Effector CD8-positive, alpha-beta T cell (primary cell): ENCODE results near the gene IL27RA.
"Not testable (repeated sequence)": the region's sequence is repeated elsewhere in the genome, so short reads cannot be mapped to it uniquely, and the experiment has no call there.

Source experiments
- DNase-seq: peaks from one replicate; lab custom pipeline; 2025; lab: John Stamatoyannopoulos, UW

Gene IL27RA

DNA sequence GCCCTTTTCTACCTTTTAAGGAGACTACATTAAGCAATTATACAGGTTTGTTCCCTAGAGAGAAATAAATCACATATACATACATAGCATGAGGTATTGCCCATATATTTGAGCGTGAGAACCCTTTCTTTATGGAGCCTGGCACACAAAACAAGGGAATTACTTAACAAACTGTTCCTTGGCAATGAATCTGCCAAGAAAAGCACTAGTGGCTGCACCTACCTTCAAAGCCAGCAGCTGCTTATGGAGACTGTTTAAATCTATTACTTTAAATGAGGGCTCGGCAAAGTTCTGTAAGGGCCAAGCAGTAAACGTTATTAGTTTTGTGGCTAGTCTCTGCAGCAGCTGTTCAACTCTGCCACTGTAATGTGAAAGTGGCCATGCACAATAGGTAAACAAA is 32.5 kb upstream of the IL27RA start:
- DNase-seq, result no peak

DNA sequence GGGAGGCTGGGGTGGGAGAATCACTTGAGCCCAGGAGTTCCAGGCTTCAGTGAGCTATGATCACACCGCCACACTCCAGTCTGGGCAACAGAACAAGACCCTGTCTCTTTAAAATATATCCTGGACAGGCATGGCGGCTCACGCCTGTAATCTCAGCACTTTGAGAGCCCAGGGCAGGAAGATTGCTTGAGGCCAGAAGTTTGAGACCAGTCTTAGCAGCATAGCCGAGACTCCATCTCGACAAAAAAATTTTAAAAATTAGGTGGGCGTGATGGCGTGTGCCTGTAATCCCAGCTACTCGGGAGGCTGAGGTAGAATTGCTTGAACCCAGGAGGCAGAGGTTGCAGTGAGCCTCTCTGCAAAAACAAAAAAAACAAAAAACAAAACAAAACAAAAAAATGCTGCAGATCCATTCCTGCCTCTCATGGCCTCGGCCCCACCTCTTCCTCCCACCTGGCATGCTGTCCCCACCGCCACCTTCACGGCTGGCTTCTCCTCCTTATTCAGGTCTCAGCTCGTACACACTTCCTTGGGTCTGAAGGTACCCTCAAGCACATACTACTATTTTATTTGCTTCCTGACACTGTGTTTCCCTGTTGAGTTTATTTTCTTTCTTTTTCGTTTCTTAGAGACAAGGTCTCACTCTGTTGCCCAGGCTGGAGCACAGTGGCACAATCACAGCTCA is 30.7 kb upstream of the IL27RA start:
- no peak for DNase-seq

DNA sequence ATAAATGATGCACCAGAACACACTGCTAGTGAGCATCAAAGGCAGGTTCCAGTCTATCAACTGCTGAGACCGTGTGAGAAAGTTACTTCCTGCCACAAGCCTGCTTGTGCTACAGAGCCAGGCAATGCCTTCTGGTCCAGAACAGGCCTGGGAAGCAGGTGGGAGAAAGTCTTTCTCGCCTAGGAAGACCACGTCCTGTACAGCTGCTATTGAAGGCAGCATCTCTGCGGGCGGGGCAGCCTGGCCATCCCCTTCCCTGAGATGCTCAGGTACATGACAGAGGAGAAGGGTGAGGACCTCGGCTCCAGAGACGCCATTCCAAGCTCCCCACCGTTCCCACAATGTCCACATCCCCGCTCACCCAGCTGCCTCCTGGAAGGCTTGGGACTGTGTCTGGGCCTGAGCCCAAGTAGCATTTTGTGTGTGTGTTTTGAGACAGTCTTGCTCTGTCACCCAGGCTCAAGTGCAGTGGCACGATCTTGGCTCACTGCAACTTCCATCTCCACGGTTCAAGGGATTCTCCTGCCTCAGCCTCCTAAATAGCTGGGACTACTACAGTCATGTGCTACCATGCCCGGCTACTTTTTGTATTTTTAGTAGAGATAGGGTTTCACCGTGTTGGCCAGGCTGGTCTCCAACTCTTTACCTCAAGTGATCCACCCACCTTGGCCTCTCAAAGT is 28.9 kb upstream of the IL27RA start:
- DNase-seq, result no peak

DNA sequence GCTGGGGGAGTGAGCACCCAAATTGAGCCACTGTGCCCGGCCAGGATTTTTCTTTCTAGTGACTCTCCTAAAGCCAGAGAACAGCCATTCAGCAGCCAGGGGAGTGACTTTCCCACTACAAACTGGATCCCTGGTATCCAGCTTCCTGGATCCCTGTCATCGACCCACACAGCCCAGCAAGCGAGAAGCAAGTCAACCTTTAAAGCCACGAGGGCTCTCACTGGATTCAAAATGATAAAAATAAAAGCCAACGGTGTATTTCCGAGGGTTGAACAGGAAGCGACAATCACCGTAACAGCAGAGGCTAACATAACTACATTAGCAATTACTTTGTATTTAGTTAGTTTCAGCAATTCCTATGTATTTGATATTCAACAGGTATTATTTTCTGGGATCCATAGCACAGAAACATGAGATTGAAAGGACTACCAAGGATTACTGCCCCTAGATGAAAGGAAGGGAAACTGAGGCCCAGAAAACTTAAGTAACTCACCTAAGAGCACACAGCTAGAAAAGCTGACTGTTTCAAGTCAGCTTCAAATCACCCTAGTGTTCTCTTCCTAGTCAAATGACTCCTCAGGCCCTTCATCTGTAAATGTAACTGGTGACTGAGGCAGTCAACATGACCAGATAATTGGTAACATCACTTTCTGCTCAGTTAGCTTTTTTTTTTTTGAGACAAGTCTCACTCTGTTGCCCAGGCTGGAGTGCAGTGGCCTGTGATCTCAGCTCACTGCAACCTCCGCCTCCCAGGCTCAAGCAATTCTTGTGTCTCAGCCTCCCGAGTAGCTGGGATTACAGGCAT is 28.1 kb upstream of the IL27RA start:
- DNase-seq, result no peak

DNA sequence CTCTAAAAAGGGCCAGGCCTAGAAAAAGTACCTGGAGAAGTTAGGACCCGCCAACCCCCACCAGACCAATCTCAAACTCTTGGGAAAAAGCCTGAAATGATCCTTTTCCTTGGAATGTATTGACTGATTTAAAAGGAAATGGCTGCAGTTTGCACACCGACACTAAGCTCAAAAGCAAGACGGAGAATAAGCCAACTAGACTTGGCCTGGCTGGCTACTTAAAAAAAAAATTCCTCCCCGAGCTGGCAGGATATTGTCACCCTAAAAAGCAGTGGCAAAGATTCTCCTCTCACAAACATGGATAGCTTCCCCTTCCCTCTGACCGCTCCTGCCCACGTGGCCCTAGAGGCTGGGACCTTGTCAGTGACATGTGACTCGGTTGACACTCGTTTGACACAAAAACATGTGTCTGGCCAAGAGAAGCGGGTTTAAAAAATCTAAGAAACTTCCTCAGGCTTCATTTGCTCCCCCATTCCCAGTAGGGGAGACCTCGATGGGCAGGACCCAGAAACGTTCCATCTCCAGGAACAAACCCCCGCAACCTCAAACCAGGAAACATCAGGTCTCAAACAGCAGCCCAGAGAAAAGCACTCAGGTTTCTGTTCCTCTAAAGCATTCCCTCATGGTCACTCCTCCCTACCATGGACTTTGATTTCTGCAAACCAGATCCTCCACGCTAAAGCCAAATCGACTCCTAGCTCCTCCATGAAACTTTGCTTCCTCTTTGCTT is 26.8 kb upstream of the IL27RA start:
- no peak for DNase-seq

DNA sequence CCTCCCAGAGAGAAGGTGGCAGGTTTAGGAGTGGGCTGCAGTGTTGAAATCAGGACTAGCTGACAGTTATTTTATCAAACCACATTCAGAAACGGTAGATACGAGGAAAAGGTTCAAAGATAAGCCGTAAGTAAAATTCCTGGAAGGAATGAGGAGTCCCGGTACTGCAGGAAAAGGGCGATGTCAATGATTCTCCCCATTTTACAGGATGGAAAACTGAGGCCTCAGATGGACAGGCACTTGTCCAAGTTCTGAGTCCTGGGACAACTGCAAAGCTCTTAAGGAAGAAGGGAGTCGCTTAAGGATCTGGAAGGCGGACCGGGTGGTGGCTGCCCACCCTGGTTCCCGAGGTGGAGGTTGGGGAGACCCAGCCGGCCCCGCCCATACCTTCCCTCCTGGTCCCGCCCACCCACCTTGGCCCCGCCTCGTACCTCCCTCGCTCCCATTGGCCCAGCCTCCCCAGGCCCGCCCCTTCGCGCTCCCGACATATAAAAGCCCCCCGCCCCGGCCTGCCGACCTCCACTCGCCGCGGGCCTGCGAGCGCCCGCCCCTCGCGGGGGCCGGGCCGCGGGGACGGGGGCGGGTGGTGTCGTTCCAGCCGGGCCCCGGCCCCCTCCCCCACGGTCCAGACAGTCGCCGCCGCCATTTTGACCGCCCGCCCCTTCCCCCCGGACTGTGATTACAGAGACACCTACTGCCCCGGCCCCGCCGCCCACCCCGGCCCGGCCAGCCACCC is 26.0 kb upstream of the IL27RA start:
- DNase-seq, result peak; percentile 92

DNA sequence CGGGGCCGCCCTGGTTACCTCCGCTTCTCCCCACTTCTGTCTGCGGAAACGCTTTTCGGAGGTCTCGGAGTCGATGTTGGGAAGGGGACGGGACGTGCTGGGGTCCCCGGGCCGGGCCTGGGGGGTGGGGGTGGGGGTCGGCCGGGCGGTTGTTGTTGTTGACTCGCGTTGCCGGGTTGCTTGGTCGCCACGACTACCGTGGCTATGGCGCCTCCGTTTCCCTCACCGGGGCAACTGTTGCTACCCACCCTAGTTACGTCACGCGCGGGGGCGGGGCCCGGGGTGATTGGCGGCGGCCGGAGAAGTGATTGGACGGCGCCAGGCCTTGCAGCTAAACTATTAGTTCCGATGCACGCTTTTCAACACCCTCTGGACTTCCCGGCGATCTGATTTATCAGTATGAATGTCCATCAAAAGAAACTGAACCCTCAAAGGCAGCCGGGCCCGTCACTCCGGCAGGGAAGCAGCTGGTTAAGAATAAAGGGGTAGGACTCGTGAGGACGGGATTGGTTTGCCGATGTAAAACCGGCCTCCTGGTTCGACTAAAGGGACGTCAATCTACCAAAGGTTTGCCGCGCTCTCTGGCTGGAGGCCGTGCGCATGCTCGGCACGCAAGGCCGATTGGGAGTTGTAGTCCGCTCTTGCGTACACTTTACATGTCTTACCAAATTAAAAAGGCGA is 25.3 kb upstream of the IL27RA start, which contains the start of gene RFX1:
Gene RFX1 (minus strand): TSS at position 236 of the 681 bp plus-strand sequence. CDS start 12,477 bp downstream, outside the sequence.
- DNase-seq, result peak; percentile 99

DNA sequence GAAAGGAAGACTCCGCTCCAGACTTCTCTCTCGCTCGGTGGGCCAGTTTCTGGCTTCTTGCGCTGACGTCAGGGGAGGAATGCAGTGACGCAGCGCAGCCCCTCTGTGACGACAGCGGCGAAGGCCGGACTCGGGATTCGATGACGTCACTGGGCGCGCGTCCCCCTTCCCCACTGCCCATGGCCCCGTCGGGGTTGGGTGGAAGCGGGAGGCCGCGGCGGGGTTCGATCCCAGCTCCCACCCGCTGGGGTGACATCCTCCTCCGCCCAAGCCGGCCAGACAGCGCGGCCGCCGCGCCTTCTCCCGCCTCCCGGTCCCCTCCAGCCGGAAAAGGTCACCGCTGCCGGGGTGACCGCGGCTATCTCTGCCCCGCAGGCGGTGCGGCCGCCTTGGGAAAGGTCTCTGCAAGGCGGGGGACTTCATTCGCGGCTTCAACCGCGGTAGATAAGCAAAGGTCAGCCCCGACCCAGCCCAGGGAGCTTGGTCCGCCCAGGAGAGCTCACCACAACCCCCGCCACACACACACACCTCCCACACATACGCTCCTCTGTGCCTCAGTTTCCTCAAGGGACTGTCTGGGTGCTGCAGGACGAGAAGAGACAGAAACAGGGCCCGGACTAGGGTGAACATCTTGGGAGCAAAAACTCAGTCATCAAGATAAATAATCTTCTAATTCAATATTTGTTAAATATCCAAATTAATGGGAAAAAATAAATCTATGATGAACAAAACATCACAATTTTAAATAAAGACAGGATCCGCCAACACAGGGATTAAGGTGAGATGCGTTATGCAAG is 24.6 kb upstream of the IL27RA start:
- no peak for DNase-seq

DNA sequence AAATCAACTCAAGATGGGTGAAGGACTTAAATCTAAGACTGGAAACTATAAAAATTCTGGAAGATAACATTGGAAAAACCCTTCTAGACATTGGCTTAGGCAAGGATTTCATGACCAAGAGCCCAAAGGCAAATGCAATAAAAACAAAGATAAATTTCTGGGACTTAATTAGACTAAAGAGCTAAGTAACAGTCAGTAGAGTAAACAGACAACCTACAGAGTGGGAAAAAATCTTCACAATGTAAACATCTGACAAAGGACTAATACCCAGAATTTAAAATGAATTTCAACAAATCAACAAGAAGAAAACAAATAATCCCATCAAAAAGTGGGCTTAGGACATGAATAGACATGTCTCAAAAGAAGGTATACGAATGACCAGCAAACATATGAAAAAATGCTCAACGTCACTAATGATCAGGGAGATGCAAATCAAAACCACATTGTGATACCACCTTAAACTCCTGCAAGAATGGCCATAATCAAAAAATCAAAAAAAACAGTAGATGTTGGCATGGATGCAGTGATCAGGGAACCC is 19.1 kb upstream of the IL27RA start:
- no peak for DNase-seq

DNA sequence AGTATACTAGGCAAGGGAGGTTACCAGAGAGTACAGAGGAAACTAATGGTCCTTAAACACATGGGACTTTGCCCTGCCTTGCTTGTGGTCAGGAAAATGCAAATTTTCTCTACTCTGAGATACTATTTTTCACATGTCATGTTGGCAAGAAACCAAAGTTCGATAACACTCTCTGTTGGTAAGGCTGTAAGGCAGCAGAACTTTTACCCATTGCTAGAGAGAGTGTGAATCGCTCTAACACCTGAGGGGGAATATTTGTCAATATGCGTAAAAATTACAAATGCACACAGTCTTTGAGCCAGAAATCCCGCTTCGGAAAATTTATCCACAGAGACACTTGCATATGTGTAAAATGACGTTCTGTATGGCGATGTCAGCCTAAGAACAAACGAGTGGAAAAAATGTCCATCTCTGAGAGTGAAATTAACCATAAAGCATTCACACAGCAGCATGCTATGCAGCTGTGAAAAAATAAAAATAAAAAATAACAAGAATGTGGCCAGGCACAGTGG is 16.0 kb upstream of the IL27RA start:
- DNase-seq, result no peak

DNA sequence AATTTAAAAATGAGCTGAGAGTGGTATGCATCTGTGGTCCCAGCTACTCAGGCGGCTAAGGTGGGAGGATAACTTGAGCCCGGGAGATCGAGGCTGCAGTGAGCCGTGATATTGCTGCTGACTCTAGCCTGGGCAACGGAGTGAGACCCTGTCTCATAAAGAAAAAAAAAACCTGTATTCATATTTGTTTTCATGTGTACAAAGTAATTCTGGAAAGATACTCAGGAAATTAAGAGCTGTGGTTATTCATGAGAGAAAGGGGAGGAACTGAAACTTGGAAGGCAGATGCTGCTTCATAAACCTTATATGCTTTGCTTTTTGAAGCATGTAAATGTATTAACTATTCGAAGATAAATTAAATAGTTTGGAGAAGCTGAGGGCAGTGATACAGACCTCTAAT is 12.5 kb upstream of the IL27RA start:
- no peak for DNase-seq

DNA sequence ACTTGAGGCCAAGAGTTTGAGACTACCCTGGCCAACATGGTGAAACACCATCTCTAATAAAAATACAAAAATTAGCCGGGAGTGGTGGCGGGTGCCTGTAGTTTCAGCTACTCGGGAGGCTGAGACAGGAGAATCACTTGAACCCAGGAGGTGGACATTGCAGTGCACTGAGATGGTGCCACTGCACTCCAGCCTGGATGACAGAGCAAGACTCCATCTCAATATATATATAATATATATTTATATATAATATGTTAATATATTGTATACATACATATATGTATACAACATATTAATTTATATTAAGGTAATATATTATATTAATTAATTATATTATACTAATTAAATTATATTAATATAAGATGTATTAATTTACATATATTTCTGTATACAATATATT is 11.8 kb upstream of the IL27RA start:
- not testable (repeated sequence) for DNase-seq

DNA sequence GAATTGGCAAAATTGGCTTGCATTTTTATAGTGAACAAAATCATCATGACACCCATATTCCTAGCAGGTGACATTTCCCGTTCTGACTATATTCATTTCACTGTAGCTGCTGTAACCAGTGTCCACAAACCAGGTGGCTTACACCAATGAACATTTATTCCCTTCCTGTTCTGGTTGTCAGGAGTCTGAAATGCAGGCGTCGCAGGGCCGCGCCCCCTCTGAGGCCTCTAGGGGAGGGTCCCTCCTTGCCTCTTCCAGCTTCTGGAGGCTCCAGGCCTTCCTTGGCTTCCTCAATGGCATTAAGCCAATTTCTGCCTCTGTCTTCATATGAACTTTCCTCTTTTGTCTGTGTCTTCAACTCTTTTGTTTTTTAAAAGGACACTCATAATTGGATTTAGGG is 10.1 kb upstream of the IL27RA start:
- DNase-seq, result no peak

DNA sequence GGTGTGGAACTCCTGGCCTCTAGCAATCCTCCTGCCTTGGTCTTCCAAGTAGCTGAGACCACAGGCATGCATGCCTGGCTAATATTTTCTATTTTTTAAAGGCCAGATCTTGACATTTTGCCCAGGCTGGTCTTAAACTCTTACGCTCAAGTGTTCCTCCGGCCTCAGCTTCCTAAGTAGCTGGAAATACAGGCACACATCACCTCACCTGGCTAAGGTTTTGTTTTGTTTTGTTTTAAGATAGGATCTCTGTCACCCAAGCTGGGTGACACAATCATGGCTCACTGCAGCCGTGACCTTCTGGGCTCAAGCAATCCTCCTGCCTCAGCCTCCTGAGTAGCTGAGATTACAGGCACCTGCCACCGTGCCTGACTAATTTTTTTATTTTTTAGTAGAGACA is 9.1 kb upstream of the IL27RA start:
- no peak for DNase-seq

DNA sequence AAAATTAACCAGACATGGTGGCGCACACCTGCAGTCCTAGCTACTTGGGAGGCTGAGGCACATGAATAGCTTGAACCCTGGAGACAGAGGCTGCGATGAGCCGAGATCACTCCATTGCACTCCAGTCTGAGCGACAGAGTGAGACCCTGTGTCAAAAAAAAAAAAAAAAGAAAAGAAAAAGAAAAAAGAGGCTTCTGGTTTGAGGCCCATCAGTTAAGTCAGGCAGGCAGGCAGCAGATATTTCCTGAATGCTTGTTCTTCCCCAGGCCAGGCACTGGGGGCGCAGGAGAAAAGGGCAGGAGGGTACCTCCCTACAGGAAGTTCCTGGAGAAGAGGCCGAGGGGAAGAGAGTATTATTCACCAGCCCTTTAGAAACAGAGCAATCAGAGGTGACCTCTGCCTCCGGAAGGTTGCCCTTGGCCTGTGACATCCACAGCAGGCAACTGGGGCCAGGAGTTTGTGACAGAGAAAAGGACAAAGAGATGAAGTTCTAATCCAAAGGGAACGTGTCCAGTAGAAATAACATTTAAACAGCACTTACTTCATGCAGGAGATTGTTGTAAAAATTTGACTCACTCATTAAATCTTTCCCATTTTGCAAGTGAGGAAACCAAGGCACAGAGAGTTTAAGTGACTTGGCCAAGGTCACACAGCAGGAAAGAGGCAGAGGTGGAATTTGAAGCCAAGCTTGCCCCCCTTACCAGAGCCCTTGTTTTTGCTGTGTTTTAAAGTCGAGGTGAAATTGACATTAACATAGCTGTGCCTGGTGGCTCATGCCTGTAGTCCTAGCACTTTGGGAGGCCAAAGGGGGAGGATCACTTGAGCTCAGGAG is 7.9 kb upstream of the IL27RA start:
- no peak for DNase-seq

DNA sequence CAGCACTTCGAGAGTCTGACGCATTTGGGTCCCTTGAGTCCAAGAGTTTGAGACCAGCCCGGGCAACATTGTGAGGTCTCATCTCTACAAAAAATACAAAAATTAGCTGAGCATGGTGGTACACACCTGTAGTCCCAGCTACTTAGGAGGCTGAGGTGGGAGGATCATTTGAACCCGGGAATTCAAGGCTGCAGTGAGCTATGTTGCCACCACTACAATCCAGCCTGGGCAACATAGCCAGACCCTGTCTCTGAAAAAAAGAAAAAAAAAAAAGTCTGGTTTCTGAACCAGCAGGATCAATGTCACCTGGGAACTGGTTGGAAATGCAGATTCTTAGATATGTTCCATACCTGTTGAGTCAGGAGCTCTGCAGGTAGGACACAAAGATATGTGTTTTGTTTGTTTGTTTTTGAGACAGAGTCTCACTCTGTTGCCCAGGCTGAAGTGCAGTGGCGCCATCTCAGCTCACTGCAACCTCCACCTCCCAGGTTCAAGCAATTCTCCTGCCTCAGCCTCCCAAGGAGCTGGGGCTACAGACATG is 4.8 kb upstream of the IL27RA start:
- not testable (repeated sequence) for DNase-seq

DNA sequence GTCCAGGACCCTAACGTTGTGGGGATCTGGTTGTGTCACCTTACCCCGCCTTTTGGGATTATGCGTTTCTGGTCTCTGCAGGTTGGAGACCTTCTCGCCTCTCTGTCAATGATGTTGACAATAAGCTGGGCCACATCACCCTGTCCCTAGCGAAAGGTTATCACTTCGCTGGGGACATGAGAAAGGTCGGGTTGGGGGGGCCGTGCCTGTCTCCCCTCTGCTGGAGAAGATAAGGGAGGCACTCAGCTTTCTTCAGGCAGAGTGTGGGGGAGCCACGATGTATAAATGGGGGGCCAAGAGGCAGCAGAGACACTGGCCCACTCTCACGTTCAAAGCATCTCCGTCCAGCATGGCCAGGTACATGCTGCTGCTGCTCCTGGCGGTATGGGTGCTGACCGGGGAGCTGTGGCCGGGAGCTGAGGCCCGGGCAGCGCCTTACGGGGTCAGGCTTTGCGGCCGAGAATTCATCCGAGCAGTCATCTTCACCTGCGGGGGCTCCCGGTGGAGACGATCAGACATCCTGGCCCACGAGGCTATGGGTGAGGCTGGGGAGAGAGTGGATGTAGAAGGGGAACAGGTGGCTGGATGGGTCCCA is 3.6 kb upstream of the IL27RA start, which contains the start of gene RLN3:
Gene RLN3 (plus strand): TSS at position 293 of the 595 bp plus-strand sequence. CDS start 57 bp downstream, at position 350.
- no peak for DNase-seq

DNA sequence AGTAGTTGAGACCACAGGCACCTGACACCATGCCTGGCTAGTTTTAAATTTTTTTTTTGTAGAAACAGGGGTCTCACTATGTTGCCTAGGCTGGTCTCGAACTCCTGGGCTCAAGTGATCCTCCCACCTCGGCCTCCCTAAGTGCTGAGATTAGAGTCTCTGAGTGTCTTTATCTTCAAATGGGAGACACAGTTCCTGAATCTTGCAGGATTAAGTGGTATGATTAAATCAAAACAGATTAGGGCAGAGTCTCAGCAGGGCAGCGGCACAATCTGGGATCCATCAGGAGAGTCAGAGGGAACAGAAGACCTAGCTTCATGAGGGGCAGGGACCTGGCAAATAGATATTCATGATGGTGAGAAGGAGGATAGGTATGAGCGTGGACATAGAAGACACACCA is 2.7 kb upstream of the IL27RA start:
- no peak for DNase-seq
